Epithelial cell of proximal tubule (primary cell): ENCODE results near the gene HUWE1. TPM values are rescaled to one million over a fixed set of nuclear protein-coding genes. Genes with fewer than 3 reads are reported as not detected.

Experiments used
- DNase-seq: peaks from one replicate; pipeline ENCODE4 v3.0.0-alpha.2; 2011; ENCODE audit warnings: low read depth
- H3K4me3 ChIP-seq: 2 replicates; pipeline ENCODE4 v1.5.1; 2011; ENCODE audit warnings: low read depth, mild to moderate bottlenecking, low read length
- CTCF ChIP-seq: conservative IDR thresholded peaks from 2 replicates; pipeline ENCODE4 v1.5.1; 2012; ENCODE audit warnings: low read depth, mild to moderate bottlenecking, low read length
- total RNA-seq: library from RNA; depleted of rRNA; stranded (reverse); fragments of >200 nt; gene quantifications from 2 replicates; pipeline ENCODE4 v1.2.3, GENCODE V29; 2015

Gene HUWE1
- total RNA-seq, 1 donor from 2014 or later, result 67.2 TPM

- no peak overlapping the region for H3K4me3 ChIP-seq
- no peak for DNase-seq
- TF ChIP-seq CTCF, result no peak
Observed at GRCh38 chrX:53674581-53674980, 11.9 kb downstream of the HUWE1 start.

GRCh38 chrX:53669258-53669657 lies 17.3 kb downstream of the HUWE1 start:
- no peak for DNase-seq
- no peak for TF ChIP-seq CTCF
- H3K4me3 ChIP-seq, result no peak overlapping the region

DNA sequence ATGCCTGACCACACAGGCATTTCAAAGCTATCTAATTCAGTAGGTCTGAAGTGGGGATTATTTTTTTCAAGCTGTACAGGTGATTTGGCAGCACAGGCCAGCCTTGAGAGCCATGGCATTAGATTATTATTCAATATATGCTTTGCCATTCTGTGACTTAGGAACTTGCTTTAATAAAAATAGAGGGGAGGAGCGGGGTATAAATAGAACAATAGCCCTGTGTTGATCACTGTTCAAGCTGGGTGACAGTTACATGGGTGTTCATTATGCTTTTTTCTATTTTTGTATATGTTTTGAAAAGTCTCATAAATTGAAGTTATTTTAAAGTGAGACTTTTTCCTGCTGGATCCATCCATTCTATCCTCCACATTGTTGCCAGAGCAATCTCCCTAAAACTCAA lies 20.3 kb downstream of the HUWE1 start:
- no peak for DNase-seq
- H3K4me3 ChIP-seq, result no peak overlapping the region
- TF ChIP-seq CTCF, result no peak

GRCh38 chrX:53660004-53660403 lies 26.5 kb downstream of the HUWE1 start:
- no peak for TF ChIP-seq CTCF
- DNase-seq, result no peak

GRCh38 chrX:53659039-53659438 lies 27.5 kb downstream of the HUWE1 start:
- DNase-seq, result no peak
- TF ChIP-seq CTCF, result no peak
- no peak overlapping the region for H3K4me3 ChIP-seq

More at GRCh38 chrX:53660004-53660403, 26.5 kb downstream of the HUWE1 start:
- H3K4me3 ChIP-seq, result no peak overlapping the region

DNA sequence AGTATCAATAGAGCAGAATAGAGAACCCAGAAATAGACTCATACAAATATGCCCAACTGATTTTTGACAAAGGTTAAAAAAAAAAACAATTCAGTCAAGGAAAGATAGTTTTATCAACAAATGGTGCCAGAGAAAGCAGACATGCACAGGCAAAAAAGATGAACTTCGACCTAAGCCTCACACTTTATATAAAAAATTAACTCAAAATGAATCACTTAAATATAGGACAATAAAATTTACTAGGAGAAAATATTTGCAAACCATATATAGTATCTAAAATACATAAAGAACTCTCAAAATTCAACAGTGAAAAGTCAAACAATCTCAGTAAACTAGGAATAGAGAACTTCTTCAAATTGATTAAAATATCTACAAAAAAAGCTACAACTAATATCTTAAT lies 29.7 kb downstream of the HUWE1 start:
- DNase-seq, result no peak
- no peak for TF ChIP-seq CTCF
- H3K4me3 ChIP-seq, result no peak overlapping the region

DNA sequence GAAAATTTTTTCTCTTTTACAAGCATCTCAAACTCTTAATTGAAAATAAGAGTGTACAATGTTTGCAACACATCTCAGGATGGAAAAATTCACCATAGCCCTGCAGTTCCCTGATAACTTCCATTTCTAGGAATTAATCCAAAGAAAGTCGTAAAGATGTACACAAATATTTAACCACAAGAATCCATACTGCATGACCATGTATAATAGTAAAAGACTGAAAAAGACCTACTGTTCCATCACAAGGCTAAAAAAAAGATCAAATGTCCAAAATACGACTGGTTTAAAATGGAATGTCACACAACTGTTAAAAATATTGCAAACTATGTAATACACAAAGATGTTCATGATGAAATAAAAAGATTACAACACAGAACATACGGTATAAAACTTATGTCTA lies 32.1 kb downstream of the HUWE1 start:
- TF ChIP-seq CTCF, result no peak
- DNase-seq, result no peak
- H3K4me3 ChIP-seq, result no peak overlapping the region
